Neural cell (in vitro differentiated cells): Measurements from ENCODE around the gene BABAM2. TPM values are rescaled to one million over a fixed set of nuclear protein-coding genes. Genes with fewer than 3 reads are reported as not detected.

Experiments used
- H2AFZ ChIP-seq: fragments of 200-600, 300-800 bp; sonication (generic), shearing (Covaris generic); 2 replicates; pipeline ENCODE4 v1.6.0; 2014; ENCODE audit warnings: low read depth, mild to moderate bottlenecking, antibody characterized with exemption, low read length, moderate library complexity
- H3F3A ChIP-seq: fragments of 200-600 bp; shearing (Covaris generic); 2 replicates; pipeline ENCODE4 v1.6.1; 2016; ENCODE audit warnings: mild to moderate bottlenecking, moderate library complexity, mixed read lengths, antibody characterized with exemption, low read length; ENCODE audit not compliant: insufficient read depth, poor library complexity, severe bottlenecking
- H3K27ac ChIP-seq: fragments of 200-600, 300-800 bp; sonication (generic), shearing (Covaris generic); 2 replicates; pipeline ENCODE4 v1.5.1; 2014; ENCODE audit warnings: mild to moderate bottlenecking, low read length, moderate library complexity
- H3K27me3 ChIP-seq: fragments of 300-800, 200-600 bp; sonication (generic), shearing (Covaris generic); 2 replicates; pipeline ENCODE4 v1.6.0; 2014; ENCODE audit warnings: mild to moderate bottlenecking, low read depth, low read length, moderate library complexity; ENCODE audit not compliant: insufficient read depth
- H3K36me3 ChIP-seq: fragments of 300-800, 200-600 bp; sonication (generic), shearing (Covaris generic); 2 replicates; pipeline ENCODE4 v1.5.1; 2014; ENCODE audit warnings: mild to moderate bottlenecking, antibody characterized with exemption, low read length, moderate library complexity; ENCODE audit not compliant: insufficient read depth
- H3K4me2 ChIP-seq: fragments of 300-800, 200-600 bp; sonication (generic), shearing (Covaris generic); 2 replicates; pipeline ENCODE4 v1.6.0; 2014; ENCODE audit warnings: mild to moderate bottlenecking, low read length
- H3K4me3 ChIP-seq: fragments of 300-800, 200-600 bp; sonication (generic), shearing (Covaris generic); 2 replicates; pipeline ENCODE4 v1.5.1; 2014; ENCODE audit warnings: mild to moderate bottlenecking, low read length, moderate library complexity
- H3K79me2 ChIP-seq: fragments of 200-600 bp; shearing (Covaris generic); replicated peaks from 2 replicates; pipeline ENCODE4 v1.6.0; 2014; ENCODE audit warnings: mild to moderate bottlenecking, low read length, moderate library complexity; ENCODE audit not compliant: insufficient read depth
- H3K9ac ChIP-seq: fragments of 300-800, 200-600 bp; sonication (generic), shearing (Covaris generic); 2 replicates; pipeline ENCODE4 v1.6.1; 2016; ENCODE audit warnings: mild to moderate bottlenecking, low read length, mixed read lengths
- H3K9me2 ChIP-seq: fragments of 200-600 bp; shearing (Covaris generic); 2 replicates; pipeline ENCODE4 v1.6.1; 2016; ENCODE audit warnings: mild to moderate bottlenecking, low read length, mixed read lengths; ENCODE audit not compliant: insufficient read depth
- H3K9me3 ChIP-seq: fragments of 200-600, 300-800 bp; sonication (generic), shearing (Covaris generic); 2 replicates; pipeline ENCODE4 v1.6.1; 2016; ENCODE audit warnings: mild to moderate bottlenecking, mixed run types, low read length, moderate library complexity, mixed read lengths
- H4K20me1 ChIP-seq: fragments of 200-600 bp; shearing (Covaris generic); 2 replicates; pipeline ENCODE4 v1.6.1; 2016; ENCODE audit warnings: mild to moderate bottlenecking, mixed run types; ENCODE audit not compliant: insufficient read depth
- EP300 ChIP-seq: fragments of 450-650 bp; conservative IDR thresholded peaks from 2 replicates; pipeline ENCODE4 v1.6.1; 2014; ENCODE audit warnings: antibody characterized with exemption, mild to moderate bottlenecking, moderate library complexity; ENCODE audit not compliant: poor library complexity, severe bottlenecking
- EZH2 ChIP-seq: fragments of 200-600, 300-800 bp; shearing (Covaris generic), sonication (generic); IDR thresholded peaks from 2 replicates; pipeline ENCODE4 v1.6.1; 2014; ENCODE audit warnings: antibody characterized with exemption, low read length, borderline replicate concordance, mild to moderate bottlenecking; ENCODE audit not compliant: insufficient read depth, poor library complexity, severe bottlenecking
- MXI1 ChIP-seq: fragments of 450-650 bp; conservative IDR thresholded peaks from 2 replicates; pipeline ENCODE4 v1.6.1; 2014; ENCODE audit warnings: antibody characterized with exemption, mild to moderate bottlenecking; ENCODE audit not compliant: poor library complexity, severe bottlenecking
- POLR2AphosphoS5 ChIP-seq: IDR thresholded peaks from 2 replicates; pipeline ENCODE4 v1.6.1; 2012
- RAD21 ChIP-seq: fragments of 450-650 bp; conservative IDR thresholded peaks from 2 replicates; pipeline ENCODE4 v1.6.1; 2014; ENCODE audit warnings: antibody characterized with exemption, mild to moderate bottlenecking, moderate library complexity
- SMC3 ChIP-seq: fragments of 450-650 bp; conservative IDR thresholded peaks from 2 replicates; pipeline ENCODE4 v1.6.1; 2014; ENCODE audit warnings: antibody characterized with exemption, mild to moderate bottlenecking, moderate library complexity; ENCODE audit not compliant: poor library complexity
- TAF1 ChIP-seq: IDR thresholded peaks from 2 replicates; pipeline ENCODE4 v1.6.1; 2012; ENCODE audit warnings: low read depth
- polyA plus RNA-seq: library from polyadenylated mRNA; depleted of rRNA; stranded (reverse); fragments of >200 nt; gene quantifications from 2 replicates; pipeline ENCODE4 v1.2.3, GENCODE V29; 2014
- TF ChIP-seq, protein P1 (sequence below): fragments of 450-650 bp; IDR thresholded peaks from 2 replicates; pipeline ENCODE4 v1.5.1; 2014; ENCODE audit warnings: antibody characterized with exemption, mild to moderate bottlenecking, moderate library complexity; ENCODE audit not compliant: poor library complexity, severe bottlenecking
- TF ChIP-seq, protein P2 (sequence below): IDR thresholded peaks from 2 replicates; pipeline ENCODE4 v1.6.1; 2012; ENCODE audit warnings: borderline replicate concordance

BABAM2 gene
- polyA plus RNA-seq, 1 donor from 2014 or later: 15.3 TPM

GRCh38 chr2:28134857-28135256 is 244.3 kb downstream of the BABAM2 start:
- TF ChIP-seq TAF1: no peak
- TF ChIP-seq SMC3: no peak
- no peak for TF ChIP-seq RAD21
- no peak for TF ChIP-seq EP300
- TF ChIP-seq, protein P1, sequence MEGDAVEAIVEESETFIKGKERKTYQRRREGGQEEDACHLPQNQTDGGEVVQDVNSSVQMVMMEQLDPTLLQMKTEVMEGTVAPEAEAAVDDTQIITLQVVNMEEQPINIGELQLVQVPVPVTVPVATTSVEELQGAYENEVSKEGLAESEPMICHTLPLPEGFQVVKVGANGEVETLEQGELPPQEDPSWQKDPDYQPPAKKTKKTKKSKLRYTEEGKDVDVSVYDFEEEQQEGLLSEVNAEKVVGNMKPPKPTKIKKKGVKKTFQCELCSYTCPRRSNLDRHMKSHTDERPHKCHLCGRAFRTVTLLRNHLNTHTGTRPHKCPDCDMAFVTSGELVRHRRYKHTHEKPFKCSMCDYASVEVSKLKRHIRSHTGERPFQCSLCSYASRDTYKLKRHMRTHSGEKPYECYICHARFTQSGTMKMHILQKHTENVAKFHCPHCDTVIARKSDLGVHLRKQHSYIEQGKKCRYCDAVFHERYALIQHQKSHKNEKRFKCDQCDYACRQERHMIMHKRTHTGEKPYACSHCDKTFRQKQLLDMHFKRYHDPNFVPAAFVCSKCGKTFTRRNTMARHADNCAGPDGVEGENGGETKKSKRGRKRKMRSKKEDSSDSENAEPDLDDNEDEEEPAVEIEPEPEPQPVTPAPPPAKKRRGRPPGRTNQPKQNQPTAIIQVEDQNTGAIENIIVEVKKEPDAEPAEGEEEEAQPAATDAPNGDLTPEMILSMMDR: no peak
- TF ChIP-seq EZH2: no peak
- TF ChIP-seq POLR2AphosphoS5: no peak
- TF ChIP-seq, protein P2, sequence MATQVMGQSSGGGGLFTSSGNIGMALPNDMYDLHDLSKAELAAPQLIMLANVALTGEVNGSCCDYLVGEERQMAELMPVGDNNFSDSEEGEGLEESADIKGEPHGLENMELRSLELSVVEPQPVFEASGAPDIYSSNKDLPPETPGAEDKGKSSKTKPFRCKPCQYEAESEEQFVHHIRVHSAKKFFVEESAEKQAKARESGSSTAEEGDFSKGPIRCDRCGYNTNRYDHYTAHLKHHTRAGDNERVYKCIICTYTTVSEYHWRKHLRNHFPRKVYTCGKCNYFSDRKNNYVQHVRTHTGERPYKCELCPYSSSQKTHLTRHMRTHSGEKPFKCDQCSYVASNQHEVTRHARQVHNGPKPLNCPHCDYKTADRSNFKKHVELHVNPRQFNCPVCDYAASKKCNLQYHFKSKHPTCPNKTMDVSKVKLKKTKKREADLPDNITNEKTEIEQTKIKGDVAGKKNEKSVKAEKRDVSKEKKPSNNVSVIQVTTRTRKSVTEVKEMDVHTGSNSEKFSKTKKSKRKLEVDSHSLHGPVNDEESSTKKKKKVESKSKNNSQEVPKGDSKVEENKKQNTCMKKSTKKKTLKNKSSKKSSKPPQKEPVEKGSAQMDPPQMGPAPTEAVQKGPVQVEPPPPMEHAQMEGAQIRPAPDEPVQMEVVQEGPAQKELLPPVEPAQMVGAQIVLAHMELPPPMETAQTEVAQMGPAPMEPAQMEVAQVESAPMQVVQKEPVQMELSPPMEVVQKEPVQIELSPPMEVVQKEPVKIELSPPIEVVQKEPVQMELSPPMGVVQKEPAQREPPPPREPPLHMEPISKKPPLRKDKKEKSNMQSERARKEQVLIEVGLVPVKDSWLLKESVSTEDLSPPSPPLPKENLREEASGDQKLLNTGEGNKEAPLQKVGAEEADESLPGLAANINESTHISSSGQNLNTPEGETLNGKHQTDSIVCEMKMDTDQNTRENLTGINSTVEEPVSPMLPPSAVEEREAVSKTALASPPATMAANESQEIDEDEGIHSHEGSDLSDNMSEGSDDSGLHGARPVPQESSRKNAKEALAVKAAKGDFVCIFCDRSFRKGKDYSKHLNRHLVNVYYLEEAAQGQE: no peak
- TF ChIP-seq MXI1: no peak
- Histone ChIP-seq H3K79me2 (no peaks in the 10 kb centered on the region), H3K36me3 (no peaks in the 10 kb centered on the region), H3K27me3 (no peaks in the 10 kb centered on the region), H4K20me1 (no peaks in the 10 kb centered on the region), H3K9ac (no peak overlapping the region), H3K9me2 (no peaks in the 10 kb centered on the region), H2AFZ (no peak overlapping the region), H3K4me3 (no peak overlapping the region), H3K9me3 (no peaks in the 10 kb centered on the region), H3K27ac (no peak overlapping the region), H3F3A (no peaks in the 10 kb centered on the region), H3K4me2 (no peak overlapping the region)

- H2AFZ ChIP-seq: no peak overlapping the region
- H3F3A ChIP-seq: no peaks in the 10 kb centered on the region
- H3K27ac ChIP-seq: no peak overlapping the region
These were observed 244.8 kb downstream of the BABAM2 start for GRCh38 chr2:28135324-28135723.

More at GRCh38 chr2:28135324-28135723, 244.8 kb downstream of the BABAM2 start:
- Histone ChIP-seq H3K79me2 (no peaks in the 10 kb centered on the region), H3K4me2 (no peak overlapping the region), H3K4me3 (no peak overlapping the region), H3K36me3 (no peaks in the 10 kb centered on the region), H4K20me1 (no peaks in the 10 kb centered on the region), H3K27me3 (no peaks in the 10 kb centered on the region), H3K9ac (no peak overlapping the region), H3K9me3 (no peaks in the 10 kb centered on the region), H3K9me2 (no peaks in the 10 kb centered on the region)
- TF ChIP-seq TAF1 (no peak), MXI1 (no peak), RAD21 (no peak), EP300 (no peak), POLR2AphosphoS5 (no peak), EZH2 (no peak), SMC3 (no peak)
- TF ChIP-seq, protein P1: no peak
- TF ChIP-seq, protein P2: no peak
